ENCODE data around the gene C19orf67.
"Not testable (repeated sequence)": the region's sequence is repeated elsewhere in the genome, so short reads cannot be mapped to it uniquely, and the experiment has no call there.

Gene C19orf67

GRCh38 chr19:14056069-14056666 lies 29.4 kb downstream of the C19orf67 start:
- no peak for DNase-seq (ENCODE audit: low spot score)

DNA sequence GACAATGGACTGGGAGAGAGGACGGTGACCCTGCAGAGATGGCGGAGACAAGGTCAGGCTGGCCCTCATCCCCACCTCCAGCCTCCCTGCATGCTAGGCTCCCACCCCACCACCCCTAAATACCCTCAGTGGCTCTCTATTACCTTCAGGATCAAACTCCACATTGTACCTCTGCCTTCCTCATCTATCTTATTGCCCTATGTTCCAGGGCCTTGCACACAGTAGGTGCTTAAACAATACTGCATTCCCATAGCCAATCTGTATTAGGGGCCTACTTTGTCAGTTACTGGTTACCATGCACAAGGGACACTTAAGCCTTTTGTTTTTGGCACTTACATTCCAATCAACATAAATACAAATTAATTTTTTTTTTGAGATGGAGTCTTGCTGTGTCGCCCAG lies 30.2 kb downstream of the C19orf67 start:
- DNase-seq (ENCODE audit: low spot score), result no peak

DNA sequence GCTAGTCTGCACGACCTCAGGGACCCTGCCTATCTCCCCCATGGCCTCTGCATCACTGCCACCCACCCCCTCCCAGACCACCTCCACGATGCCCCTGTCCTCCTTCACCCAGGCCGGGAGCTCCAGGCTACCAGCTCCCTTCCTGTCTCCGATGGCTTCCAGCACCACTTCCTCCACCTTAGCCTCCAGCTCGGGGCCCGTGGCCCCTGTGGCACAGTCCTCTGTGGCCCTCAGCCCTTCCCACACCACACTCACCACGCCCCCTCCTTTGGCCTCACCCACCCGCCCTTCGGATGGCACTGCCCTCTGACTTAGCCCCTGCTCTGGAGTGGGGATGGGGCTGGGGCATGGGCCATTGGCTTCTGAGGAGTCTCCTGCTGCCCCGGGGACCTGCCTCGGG lies 30.9 kb downstream of the C19orf67 start:
- no peak for DNase-seq (ENCODE audit: low spot score)

DNA sequence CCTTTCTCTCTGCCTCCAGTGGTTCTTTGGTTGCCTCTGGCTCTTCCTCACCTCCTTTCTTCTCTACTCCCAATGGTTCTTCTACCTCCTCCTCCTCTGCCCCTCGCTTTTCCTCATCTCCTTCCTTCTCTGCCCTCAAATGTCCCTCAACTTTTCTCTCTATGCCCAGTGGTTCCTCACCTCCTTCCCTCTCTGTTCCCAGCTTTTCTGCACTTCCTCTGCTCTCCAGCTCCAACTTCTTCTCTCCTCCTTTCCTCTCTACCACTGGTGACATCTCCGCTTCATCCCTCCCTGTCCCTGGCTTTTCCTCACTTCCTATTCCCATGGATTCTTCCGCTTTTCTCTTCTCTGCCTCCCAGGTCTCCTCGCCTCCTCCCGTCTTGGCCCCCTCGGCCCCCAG lies 31.5 kb downstream of the C19orf67 start:
- no peak for DNase-seq (ENCODE audit: low spot score)

DNA sequence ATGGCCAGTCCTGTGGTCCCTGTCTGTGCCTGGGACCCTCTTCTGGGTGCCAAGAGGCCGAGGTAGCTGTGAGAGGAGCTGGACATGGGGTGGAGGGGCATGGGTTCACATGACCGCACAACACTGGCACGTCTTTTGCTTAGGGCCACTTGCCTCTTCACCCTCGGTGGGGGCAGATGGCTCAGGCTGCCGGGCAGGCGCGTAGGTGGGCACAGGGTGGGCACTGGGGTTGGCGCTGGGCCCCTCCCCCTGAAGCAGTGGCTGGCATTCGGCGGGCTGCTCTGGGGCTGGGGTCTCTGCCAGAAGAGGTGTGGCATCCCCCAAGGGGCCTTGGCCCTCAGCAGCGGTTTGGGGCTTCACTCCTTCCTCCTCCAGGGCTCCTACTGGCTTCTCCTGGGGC lies 32.1 kb downstream of the C19orf67 start:
- DNase-seq (ENCODE audit: low spot score), result no peak

GRCh38 chr19:14053032-14053431 lies 32.6 kb downstream of the C19orf67 start:
- no peak for DNase-seq (ENCODE audit: low spot score)

- no peak for DNase-seq (ENCODE audit: low spot score)
Observed at GRCh38 chr19:14052470-14052869, 33.1 kb downstream of the C19orf67 start.

DNA sequence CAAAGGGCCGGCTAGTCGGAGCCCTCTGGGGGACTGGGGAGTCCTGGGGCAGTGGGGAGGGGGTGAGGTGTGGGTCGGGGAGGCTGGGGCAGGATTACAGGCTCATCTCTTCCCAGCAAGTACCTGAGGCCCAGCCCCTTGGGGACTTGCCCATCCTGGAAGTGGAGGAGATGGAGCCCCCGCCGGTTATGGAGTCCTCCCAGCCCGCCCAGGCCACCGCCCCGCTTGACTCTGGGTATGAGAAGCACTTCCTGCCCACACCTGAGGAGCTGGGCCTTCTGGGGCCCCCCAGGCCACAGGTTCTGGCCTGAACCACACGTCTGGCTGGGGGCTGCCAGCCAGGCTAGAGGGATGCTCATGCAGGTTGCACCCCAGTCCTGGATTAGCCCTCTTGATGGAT lies 33.6 kb downstream of the C19orf67 start:
- no peak for DNase-seq (ENCODE audit: low spot score)

DNA sequence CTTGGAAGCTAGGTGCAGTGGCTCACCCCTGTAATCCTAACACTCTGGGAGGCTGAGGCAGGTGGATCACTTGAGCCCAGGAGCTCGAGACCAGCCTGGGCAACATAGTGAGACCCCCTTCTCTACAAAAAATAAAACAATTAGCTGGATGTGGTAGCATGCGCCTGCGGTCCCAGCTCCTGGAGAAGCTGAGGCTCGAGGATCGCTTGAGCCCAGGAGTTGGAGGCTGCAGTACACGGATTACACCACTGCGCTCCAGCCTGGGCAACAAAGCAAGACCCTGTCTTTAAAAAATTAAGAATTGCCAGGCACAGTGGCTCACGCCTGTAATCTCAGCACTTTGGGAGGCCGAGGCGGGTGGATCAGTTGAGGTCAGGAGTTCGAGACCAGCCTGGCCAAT lies 34.6 kb downstream of the C19orf67 start:
- not testable (repeated sequence) for DNase-seq (ENCODE audit: low spot score)

DNA sequence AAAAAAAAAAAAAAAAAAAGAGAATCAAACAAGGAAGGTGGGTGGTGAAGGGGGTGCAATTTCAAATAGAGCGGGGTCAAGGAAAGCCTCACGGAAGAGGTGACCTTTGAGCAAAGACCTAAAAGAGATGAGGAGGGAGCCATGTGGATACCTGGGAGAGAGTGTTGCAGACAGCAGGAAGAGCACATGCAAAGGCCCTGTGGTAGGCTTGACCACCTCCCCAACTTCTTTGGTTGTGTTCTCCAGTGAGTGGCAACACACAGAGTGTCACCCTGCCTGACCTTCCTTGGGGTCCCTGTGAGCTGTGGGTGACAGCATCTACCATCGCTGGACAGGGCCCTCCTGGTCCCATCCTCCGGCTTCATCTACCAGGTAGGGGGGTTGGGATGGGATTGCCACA lies 35.1 kb downstream of the C19orf67 start:
- no peak for DNase-seq (ENCODE audit: low spot score)

- DNase-seq (ENCODE audit: low spot score), result no peak
Observed at GRCh38 chr19:14048443-14049153, 37.0 kb downstream of the C19orf67 start.

- DNase-seq (ENCODE audit: low spot score), result not testable (repeated sequence)
Observed at GRCh38 chr19:14047866-14048265, 37.7 kb downstream of the C19orf67 start.

GRCh38 chr19:14042659-14043608 lies 42.6 kb downstream of the C19orf67 start:
- DNase-seq (ENCODE audit: low spot score), result peak; percentile 71

- DNase-seq (ENCODE audit: low spot score), result no peak
Observed at GRCh38 chr19:14039181-14039580, 46.4 kb downstream of the C19orf67 start.

DNA sequence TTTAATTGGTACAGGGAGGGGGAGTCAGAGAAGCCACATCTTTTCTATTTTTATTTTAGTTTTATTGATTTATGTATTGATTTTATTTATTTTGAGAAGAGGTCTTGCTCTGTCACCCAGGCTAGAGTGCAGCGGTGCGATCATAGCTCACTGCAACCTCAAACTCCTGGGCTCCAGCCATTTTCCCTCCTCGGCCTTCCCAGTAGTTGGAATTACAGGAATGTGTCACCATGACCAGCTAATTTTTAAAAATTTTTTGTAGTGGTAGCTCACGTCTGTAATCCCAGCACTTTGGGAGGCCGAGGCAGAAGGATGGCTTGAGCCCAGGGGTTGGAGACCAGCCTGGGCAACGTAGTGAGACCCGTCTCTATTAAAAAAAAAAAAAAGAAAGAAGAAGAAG lies 49.9 kb downstream of the C19orf67 start:
- DNase-seq (ENCODE audit: low spot score), result no peak

DNA sequence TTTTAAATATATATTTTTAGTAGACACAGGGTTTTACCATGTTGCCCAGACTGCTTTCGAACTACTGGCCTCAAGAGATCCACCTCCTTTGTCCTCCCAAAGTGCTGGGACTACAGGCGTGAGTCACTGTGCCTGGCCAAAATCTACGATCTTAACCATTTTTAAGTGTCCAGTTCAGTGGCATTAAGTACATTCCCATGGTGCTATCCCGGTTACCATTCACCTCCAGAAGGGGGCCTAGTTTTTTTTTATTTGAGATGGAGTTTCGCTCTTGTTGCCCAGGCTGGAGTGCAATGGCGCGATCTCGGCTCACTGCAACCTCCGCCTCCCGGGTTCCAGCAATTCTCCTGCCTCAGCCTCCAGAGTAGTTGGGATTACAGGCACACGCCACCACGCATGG lies 50.4 kb downstream of the C19orf67 start:
- DNase-seq (ENCODE audit: low spot score), result not testable (repeated sequence)

DNA sequence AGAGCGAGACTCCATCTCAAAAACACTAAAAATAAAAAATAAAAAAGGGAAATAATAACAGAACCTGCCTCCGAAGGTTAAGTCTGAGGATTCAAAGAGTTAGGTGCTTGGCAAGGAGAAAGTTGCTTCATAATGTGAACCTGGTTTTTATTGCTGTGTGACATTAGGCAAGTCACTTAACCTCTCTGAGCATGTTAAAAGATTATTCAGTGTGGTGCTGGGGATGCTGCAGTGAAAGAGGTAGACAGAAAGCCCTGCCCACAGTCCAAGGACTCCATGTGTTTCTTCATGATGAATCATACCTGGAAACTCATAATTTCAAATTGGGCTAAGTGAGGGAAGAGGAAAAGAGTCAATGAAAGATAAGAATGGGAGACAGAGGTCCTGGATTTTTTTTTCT lies 51.6 kb downstream of the C19orf67 start:
- no peak for DNase-seq (ENCODE audit: low spot score)

GRCh38 chr19:14031719-14032480 lies 53.7 kb downstream of the C19orf67 start, which contains the start of gene IL27RA:
IL27RA (plus strand) TSS chr19:14031762; CDS start chr19:14031873, 111 bp downstream.
- DNase-seq (ENCODE audit: low spot score), result peak; percentile 61
